Left renal pelvis (tissue), 4 donors: ENCODE measurements around the gene MPHOSPH9. TPM values are rescaled to one million over a fixed set of nuclear protein-coding genes. Genes with fewer than 3 reads are reported as not detected.
"Not testable (repeated sequence)": the region's sequence is repeated elsewhere in the genome, so short reads cannot be mapped to it uniquely, and the experiment has no call there.

Experiments used
- DNase-seq, 4 donors: peaks; one replicate each; pipeline ENCODE4 v3.0.0-alpha.2; 2013; ENCODE audit warnings: low read depth in 4 of 4, low spot score in 3 of 4
- polyA plus RNA-seq, 4 donors: library from polyadenylated mRNA; unstranded; fragments of 120-200 nt; gene quantifications; one replicate each; pipeline ENCODE4 v1.2.1, GENCODE V29; 2013; ENCODE audit not compliant: insufficient read length in 4 of 4

MPHOSPH9 gene
- polyA plus RNA-seq, 4 donors: 26.5 to 34.8 (median 33.0) TPM

DNA sequence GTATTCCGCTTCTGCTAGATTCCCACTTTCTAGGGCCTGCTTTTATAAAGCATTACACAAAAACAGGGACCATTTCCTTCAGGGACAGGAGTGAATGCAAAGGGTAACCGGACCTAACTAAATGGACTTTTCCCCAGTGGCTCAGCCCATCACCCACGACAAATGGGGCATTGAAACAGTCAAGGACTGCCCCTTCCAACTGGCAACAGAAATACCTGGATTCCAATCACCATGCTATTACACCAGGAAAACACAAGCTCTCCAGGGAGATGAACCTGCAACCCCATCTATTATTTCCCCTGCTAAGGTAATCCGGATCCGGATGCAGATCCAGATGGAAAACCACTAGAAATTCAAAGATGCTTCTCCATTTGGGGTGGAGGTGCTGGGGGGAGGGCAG lies 1.0 kb downstream of the MPHOSPH9 start:
- no peak for DNase-seq

DNA sequence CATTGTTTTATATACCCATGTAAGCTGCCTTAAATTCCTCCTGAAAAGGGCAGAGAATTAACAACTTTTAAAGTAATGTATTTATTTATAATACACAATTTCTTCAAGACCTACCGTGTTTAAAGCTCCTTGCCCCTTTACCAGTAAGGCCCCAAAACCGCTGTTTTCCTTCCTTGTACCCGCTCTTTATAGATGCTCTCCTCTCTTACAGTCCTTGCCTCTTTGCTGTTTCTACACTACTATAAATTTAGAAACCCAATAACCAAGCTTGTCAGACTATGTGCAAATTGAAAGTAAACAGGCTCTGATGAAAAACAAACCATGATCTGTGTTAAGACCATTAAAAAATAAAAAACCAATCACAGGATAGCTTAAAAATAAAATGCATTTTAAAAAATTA lies 3.9 kb downstream of the MPHOSPH9 start:
- DNase-seq: no peak

DNA sequence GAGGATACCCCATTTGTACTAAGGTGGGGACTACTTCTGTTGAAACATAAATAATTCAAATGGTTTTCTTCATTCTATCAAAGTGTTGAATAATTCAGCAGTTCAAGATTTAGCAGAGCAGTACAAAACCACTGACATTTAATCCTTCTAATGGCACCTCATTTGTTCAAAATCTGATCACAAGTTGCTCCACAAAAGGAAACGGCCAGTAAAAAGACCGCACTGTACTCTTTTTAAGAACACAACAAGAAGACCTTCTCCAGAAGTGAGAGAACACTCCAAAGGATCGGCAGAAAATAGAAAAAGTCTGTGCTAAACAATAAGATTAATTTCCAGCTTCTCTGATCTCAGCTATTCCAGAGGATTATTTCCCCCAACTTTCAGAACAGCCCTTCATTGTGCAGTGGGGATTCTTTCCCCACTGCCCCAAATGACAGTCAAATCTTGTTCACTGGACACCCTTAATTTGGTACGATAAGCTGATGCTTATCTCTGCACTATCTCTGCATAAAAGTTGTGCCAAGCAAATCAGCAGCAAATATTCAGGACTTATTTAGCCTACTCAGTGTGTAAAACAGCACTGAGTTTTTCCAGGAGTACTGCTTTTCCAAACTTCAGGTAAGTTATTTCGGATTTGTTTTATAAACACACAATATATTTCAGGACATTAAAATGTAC lies 5.2 kb downstream of the MPHOSPH9 start:
- no peak for DNase-seq

DNA sequence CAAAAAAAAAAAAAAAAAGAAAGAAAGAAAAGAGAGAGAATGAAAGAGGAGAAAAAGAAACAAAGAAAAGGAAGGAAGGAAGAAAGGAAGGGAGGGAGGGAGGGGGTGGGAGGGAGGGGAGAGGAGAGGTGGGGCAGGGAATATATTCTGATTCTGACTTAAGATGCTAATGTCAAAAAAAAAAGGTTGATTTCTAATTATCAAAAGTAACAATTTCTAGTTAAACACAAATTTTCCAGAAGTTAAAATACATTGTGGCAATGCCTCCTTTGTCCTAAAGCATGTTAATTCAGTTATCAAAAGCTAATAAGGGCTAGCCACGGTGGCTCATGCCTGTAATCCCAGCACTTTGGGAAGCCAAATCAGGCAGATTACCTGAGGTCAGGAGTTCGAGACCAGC lies 7.5 kb downstream of the MPHOSPH9 start:
- no peak for DNase-seq

DNA sequence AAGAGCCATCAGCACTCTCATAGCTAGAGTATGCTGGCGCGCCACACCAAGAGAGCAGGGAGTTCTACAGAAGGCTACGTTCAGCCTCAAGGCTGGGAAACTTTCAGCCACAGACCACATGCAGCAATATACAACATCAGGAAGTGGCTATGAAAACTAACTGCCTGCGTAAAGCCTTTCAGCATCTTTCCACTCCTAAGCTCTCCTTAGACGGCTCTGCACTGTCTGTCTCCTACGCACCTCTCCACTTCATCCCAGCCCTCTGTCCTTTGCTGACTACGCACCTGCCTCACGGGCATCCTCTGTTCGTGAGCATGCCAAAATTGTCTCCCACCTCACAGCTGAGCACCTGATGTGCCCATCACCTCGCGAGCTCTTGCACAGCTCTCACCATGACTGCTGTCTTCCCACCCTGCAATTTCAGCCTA lies 9.7 kb downstream of the MPHOSPH9 start:
- DNase-seq: no peak

DNA sequence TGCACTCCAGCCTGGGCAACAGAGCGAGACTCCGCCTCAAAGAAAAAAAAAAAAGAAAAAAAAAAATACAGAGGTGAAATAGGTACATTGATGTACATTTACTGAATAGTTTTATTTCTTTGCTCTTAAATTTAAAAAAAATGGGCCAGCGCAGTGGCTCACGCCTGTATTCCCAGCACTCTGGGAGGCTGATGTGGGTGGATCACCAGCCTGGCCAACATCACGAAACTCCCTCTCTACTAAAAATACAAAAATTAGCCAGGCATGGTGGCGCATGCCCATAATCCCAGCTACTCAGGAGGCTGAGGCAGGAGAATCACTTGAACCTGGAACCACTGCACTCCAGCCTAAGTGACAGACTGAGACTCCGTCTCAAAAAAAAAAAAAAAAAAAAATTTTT lies 25.1 kb downstream of the MPHOSPH9 start:
- DNase-seq: not testable (repeated sequence)

DNA sequence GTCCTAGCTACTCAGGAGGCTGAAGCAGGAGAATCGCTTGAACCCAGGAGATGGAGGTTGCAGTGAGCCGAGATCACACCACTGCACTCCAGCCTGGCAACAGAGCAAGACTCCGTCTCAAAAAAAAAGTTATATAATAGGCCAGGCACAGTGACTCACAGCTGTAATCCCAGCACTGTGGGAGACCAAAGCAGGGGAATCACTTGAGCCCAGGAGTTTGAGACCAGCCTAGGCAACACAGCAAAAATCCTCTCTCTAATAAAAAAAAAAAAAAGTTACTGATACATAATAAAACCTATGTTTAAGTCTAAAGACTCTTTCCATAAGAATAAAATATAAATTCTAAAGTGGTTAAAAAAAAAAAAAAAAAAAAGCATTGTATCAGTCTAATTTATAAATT lies 26.1 kb downstream of the MPHOSPH9 start:
- DNase-seq: not testable (repeated sequence)

DNA sequence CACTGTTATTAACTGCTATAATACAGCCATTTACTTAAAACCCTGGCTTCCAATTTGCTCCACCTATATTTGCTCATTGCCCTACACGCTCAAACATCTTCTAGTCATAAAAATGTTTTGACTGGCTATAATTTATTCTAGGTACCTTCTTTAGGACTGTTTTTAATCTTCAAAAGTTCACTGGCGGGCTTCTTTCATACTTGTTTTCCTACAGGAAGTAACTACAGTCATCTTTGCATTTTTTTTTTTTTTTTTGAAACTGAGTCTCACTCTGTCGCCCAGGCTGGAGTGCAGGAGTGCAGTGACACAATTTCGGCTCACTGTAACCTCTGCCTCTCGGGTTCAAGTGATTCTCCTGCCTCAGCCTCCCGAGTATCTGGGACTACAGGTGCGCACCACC lies 32.5 kb downstream of the MPHOSPH9 start:
- DNase-seq: no peak

DNA sequence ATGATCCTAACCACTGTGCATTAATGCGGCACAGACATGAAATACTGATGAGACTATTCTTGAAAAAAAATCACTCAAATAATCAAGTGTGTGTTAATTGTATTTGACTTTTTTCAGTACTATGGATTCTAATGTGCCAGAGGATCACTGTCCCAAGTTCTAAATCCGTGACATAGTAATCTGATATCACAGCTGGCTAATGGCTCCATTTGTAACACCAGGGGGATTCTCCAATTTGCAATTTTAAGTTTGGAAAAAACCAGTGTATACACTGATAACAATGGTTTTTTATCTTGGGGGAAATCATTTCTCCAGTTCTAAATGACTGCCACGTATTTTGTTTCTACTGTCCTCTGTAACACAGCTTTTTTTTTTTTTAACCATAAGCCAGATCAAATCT lies 33.0 kb downstream of the MPHOSPH9 start:
- DNase-seq: no peak

DNA sequence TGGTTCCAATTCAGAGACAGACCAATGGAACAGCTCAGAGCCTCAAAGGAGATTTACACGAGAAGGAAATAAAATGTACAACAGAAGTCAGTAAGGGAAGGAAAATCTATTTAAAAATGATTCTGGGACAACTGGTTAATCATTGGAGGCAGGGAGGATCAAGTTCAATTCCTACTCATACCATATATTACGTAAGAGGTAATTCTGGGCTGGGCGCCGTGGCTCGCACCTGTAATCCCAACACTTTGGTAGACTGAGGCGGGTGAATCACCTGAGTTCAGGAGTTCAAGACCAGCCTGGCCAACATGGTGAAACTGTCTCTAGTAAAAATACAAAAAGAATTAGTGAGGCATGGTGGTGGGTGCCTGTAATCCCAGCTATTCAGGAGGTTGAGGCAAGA lies 45.3 kb downstream of the MPHOSPH9 start:
- no peak for DNase-seq

DNA sequence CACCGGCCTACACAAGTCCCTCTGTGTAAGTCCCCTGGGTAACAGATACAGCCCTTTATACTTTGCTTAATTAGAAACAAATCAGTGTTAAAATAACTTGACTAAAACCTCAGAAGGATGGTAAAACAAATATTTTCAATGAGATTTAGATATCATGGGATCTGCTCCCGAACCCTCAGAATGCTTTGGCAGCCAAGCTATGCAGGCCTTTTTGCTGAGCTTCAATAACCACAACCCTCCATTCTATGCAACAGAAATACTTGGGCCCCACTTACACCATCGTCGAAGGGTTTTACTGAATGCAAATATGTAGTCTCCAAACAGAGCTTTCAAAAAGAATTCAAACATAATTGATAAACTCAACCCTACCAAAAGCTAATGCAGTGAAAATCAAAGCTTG lies 52.8 kb downstream of the MPHOSPH9 start:
- DNase-seq: no peak

DNA sequence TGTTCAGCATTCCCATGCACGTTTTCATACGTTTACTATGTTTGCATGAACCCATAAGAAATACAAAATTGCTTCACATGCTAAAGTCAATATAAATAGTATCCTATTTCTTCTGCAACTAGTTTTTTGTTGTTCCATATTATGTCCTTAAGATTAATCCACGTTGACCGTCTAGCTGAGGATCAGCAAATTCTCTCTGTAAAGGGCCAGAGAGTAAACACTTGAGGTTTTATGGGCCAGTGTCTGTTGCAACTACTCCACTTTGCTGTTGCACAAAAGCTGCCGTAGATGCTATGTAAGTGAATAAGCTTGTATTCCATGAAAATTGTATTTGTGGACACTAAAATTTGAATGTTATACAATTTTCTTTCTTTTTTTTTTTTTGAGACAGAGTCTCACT lies 61.0 kb downstream of the MPHOSPH9 start:
- DNase-seq: no peak

DNA sequence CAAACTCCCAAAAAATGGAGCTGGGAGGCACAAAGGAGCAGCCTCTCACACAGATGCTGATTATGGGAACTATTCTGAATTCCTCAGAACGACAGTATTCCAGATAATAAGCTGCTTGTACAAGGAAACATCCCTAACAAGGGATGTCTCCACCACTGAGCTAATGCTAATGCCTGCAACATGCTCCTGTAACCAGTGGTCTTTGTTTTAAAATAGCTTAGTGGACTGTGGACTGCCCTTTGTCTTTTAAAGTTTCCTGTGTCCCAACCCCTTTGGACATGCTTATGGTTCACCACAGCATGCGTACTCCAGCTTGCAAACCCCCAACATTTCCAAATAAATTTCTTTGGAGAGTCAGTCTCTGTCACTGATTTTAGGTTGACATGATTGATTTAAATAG lies 65.6 kb downstream of the MPHOSPH9 start:
- no peak for DNase-seq

DNA sequence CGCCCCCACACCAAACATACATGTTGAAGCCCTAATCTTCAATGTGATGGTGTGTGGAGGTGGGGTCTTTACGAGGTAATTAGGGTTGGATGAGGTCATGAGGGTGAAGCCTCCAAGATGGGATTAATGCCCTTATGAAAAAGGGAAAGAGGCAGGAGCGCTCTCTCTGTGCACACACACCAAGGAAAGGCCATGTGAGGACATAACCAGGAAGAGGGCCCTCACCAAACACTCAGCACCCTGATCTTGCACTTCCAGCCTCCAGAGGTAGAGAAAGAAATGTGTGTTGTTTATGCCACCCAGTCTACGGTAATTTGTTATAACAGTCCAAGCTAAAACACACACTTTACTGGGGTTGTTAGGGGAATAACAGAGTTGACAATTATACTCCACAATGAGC lies 67.4 kb downstream of the MPHOSPH9 start:
- no peak for DNase-seq

DNA sequence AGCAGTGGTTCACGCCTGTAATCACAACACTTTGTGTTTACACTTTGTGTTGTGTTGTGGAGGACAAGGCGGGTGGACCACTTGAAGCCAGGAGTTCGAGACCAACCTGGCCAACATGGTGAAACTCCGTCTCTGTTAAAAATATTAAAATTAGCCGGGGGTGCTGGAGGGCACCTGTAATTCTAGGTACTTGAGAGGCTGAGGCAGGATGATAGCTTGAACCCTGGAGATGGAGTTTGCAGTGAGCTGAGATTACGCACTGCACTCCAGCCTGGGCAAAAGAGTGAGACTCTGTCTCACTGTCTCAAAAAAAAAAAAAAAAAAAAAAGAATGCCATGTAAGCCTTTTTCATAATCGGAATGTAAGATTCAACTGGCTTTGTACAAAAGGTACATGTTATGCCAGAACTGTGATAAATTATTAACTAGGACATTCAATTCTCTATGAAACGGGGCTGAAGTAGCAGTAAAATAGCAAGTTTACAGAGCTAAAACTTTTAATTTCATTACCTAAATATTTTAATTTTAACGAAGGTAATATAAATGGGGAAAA lies 68.2 kb downstream of the MPHOSPH9 start:
- no peak for DNase-seq

DNA sequence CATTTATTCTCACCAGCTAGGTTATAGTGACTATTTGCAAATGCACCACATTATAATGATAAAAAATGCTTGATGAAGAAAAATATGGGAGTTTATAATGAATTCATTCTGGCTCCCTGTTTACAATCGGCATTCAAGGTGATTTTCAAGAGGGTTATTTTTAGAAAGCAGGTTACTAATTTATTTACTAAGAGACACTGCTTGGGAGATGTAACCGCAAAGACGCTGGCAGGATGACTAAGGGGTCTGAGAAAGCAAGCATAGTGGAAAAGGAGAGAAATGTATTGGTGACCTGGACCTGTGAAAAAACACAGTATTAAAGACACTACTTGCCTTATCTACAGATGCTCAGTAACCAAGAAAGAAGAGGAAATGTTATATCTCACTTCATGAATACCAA lies 68.7 kb downstream of the MPHOSPH9 start:
- no peak for DNase-seq

DNA sequence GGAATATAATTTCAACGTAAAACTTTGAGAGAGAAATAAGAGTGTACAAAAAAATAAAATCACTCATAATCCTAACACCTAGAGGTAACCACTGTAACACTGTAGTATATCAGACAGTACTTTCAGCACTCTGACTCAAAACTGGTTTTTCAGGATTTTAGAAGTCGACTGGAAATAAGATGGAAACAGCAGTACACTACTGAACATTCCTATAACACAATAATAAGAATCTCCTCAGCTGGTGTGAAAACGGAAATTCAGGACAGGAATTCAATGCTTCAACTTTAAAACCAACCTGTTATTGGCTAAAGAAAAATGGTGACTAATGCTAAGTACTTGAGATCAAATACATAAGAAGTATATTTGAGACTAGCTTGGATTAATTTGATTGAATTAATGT lies 69.7 kb downstream of the MPHOSPH9 start:
- no peak for DNase-seq

DNA sequence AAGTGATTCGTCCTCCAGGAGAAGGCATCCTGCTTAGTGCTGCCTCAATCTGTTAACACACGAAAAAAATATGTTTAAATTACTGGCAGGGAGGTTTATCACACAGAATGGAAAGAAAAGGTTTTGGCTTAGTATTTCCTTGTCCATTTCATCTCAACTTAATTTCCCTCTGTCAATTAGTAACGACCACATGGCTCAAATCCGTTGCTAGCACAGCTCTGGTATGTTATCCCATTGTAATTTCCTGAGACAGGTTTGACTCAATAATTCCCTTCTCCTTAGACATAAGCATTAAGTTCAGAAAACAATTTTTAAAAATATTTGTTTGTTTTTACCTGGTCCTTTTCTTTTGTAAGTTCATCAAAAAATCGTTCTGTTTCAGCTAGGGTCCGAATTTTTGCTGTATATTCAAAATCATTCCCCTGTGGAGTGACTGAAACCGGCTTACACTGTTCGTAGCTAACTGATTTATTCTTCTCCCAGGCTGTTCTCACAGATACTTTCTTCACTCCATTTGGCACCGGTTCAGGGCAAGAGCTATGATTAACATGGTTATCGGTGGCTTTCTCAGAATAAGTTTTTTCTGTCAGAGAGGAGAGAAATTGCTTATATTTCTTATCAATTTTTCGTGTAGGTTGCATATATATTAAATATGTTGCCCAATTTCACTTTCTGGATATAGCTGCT lies 72.0 kb downstream of the MPHOSPH9 start:
- no peak for DNase-seq

DNA sequence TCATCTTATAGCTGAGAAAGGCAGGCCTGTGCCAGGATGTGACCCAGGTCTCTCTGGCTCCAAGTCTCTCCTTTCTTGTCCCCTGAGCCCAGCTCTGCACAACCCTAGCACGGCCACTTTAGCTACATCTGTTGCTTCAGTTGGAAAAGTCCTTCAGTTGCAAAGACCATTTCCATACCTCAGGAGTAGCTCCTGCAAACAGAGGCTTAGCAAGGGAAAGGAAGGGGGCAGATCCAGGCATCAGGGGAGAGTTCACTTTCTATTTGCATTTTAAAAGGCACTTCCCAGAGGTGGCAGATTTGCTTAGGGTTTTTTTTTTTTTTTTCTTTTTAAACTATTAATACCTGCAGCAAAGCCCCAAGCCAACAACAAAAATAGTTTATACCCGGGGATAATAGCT lies 79.0 kb downstream of the MPHOSPH9 start:
- no peak for DNase-seq

DNA sequence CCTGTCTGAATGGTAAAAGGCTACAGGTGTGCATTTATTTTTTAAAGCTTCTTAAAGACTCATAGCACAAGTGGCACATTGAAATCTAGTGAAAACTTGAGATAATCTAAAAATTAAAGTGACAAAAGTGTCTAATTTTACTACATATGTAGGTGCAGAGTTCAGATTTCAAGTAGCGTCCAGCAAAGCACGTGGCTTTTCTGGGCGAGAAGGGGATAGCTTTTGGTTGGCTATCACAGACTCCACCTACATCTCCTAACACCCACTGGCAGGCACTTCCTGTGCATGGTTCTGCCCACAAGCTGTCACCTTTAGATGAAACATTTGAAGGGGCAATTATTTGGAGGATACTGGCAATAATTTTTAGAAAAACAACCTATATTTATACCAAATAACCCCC lies 80.1 kb downstream of the MPHOSPH9 start:
- no peak for DNase-seq

DNA sequence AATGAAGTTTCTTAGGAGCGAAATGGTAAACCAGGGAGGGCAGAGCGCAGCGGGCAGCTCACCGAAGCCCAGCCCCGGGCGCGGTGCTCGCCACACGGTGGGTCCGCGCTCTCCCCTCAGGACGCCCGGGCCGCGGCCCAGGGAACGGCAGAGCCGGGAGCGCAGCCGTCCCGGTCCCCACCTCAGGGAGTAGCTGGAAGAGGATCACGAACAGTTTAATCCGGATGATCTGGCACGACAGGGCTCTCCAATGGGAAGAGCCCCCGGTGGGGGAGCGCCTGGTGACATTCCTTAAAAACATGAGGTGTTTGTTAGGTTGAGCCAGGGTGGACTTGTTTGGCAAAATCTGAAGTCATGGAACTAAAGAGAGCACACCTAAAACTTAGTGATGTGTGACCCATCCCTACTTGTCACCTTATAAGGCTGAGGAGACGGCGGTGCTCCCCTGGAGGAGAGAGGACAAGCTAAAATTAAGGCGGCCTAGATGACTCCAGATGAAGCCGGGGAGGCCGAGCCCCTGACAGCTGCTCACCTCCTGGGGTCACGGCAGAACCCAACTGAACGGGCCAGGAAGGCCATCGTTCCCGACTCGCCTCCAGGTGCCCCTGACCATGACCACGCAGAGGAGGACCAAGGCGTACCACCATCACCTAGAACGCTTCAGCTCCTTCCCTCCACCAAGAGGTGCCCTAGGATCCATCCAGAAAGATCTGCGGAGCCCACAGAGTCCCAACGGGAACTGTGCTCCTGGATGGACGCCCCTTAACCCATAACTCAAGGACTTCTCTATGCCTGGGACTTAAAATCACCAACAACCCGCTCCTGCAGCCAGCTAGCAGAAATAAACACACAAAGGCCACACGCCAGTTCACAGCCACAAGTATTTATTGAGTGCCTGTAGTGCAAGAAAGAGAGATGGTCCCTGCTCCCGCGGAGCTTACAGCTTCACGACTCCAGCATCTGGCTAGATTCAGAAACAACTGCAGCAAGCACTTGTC lies 81.2 kb downstream of the MPHOSPH9 start:
- DNase-seq: no peak
